Smooth muscle cell (in vitro differentiated cells): Measurements from ENCODE around the gene PIK3R5. TPM values are rescaled to one million over a fixed set of nuclear protein-coding genes. Genes with fewer than 3 reads are reported as not detected.

Source experiments
- DNase-seq: peaks from one replicate; lab custom pipeline; 2025; ENCODE audit not compliant: unreplicated experiment; lab: John Stamatoyannopoulos, UW
- H2AFZ ChIP-seq: fragments of 200-600 bp; sonication (generic); 2 replicates; pipeline ENCODE4 v1.6.0; 2016; ENCODE audit warnings: antibody characterized with exemption, low read depth, mild to moderate bottlenecking
- H3F3A ChIP-seq: fragments of 200-600 bp; sonication (generic); 2 replicates; pipeline ENCODE4 v1.6.0; 2017; ENCODE audit warnings: antibody characterized with exemption, low read depth
- H3K27ac ChIP-seq: fragments of 200-600 bp; sonication (generic); 2 replicates; pipeline ENCODE4 v1.5.1; 2016; ENCODE audit warnings: low read depth, mild to moderate bottlenecking
- H3K27me3 ChIP-seq: fragments of 200-600 bp; sonication (generic); 2 replicates; pipeline ENCODE4 v1.6.1; 2016; ENCODE audit warnings: low read depth, mild to moderate bottlenecking
- H3K36me3 ChIP-seq: fragments of 200-600 bp; sonication (generic); 2 replicates; pipeline ENCODE4 v1.5.1; 2016; ENCODE audit warnings: low read depth
- H3K4me1 ChIP-seq: fragments of 200-600 bp; sonication (generic); 2 replicates; pipeline ENCODE4 v1.5.1; 2016; ENCODE audit warnings: low read depth
- H3K4me2 ChIP-seq: fragments of 200-600 bp; sonication (generic); 2 replicates; pipeline ENCODE4 v1.6.0; 2016; ENCODE audit warnings: mild to moderate bottlenecking
- H3K4me3 ChIP-seq: fragments of 200-600 bp; sonication (generic); 2 replicates; pipeline ENCODE4 v1.5.1; 2016; ENCODE audit warnings: mild to moderate bottlenecking
- H3K79me2 ChIP-seq: fragments of 200-600 bp; sonication (generic); 2 replicates; pipeline ENCODE4 v1.6.0; 2016; ENCODE audit warnings: low read depth, mild to moderate bottlenecking
- H3K9ac ChIP-seq: fragments of 200-600 bp; sonication (generic); 2 replicates; pipeline ENCODE4 v1.6.0; 2016; ENCODE audit warnings: low read depth
- H3K9me3 ChIP-seq: fragments of 200-600 bp; sonication (generic); replicated peaks from 2 replicates; pipeline ENCODE4 v1.5.1; 2016; ENCODE audit warnings: low read depth
- H4K20me1 ChIP-seq: fragments of 200-600 bp; sonication (generic); 2 replicates; pipeline ENCODE4 v1.6.0; 2016; ENCODE audit warnings: low read depth
- CTCF ChIP-seq: fragments of 200-600 bp; sonication (generic); IDR thresholded peaks from 2 replicates; pipeline ENCODE4 v1.5.1; 2017; ENCODE audit warnings: borderline replicate concordance, mild to moderate bottlenecking, antibody characterized with exemption; ENCODE audit not compliant: insufficient read depth, poor library complexity, severe bottlenecking
- WGBS: methylation state at CpG from one replicate; pipeline ENCODE4 v1.1.7; 2016; ENCODE audit warnings: low lambda C conversion rate; 5-methylcytosine and 5-hydroxymethylcytosine counted together
- polyA plus RNA-seq: library from polyadenylated mRNA; unstranded; fragments of >200 nt; fragmentation: Nextera tagmentation; extraction: Ambion mirVana; gene quantifications from 2 replicates; pipeline ENCODE4 v1.2.1, GENCODE V29; 2016
- total RNA-seq: library from RNA; depleted of rRNA; stranded (reverse); fragments of >200 nt; gene quantifications from 2 replicates; pipeline ENCODE4 v1.2.3, GENCODE V29; 2014

The PIK3R5 gene
- total and polyA plus RNA-seq, 2 experiments from 2014 or later: not detected

- Histone ChIP-seq H3K4me3 (no peak overlapping the region), H2AFZ (no peak overlapping the region), H3K27me3 (peaks cover 74% of the 10 kb centered on the region), H3K9me3 (no peaks in the 10 kb centered on the region), H3K4me2 (no peak overlapping the region), H3K36me3 (no peaks in the 10 kb centered on the region), H3K4me1 (no peaks in the 10 kb centered on the region), H3K9ac (no peak overlapping the region), H3K27ac (no peak overlapping the region), H4K20me1 (no peaks in the 10 kb centered on the region), H3K79me2 (no peaks in the 10 kb centered on the region), H3F3A (no peaks in the 10 kb centered on the region)
- no peak for DNase-seq
- TF ChIP-seq CTCF: no peak
Measured at GRCh38 chr17:8967861-8968260, 2.4 kb upstream of the PIK3R5 start.

- Histone ChIP-seq H3K4me2 (no peak overlapping the region), H3K9ac (no peak overlapping the region), H2AFZ (no peak overlapping the region), H3K27me3 (peaks cover 83% of the 10 kb centered on the region), H3K9me3 (no peaks in the 10 kb centered on the region), H3K79me2 (no peaks in the 10 kb centered on the region), H3K27ac (no peak overlapping the region), H3K4me3 (no peak overlapping the region), H3F3A (no peaks in the 10 kb centered on the region), H3K36me3 (no peaks in the 10 kb centered on the region), H4K20me1 (no peaks in the 10 kb centered on the region), H3K4me1 (no peaks in the 10 kb centered on the region)
- DNase-seq: no peak
- TF ChIP-seq CTCF: no peak
- WGBS: 88% methylated on average over 8 of the region's 9 CpGs
Measured at GRCh38 chr17:8966926-8967325, 1.4 kb upstream of the PIK3R5 start.

GRCh38 chr17:8964801-8965393 is 610 bp downstream of the PIK3R5 start:
- H3K79me2 ChIP-seq: no peaks in the 10 kb centered on the region
- H3K9ac ChIP-seq: no peak overlapping the region
- H3K9me3 ChIP-seq: no peaks in the 10 kb centered on the region
- no peak for TF ChIP-seq CTCF
- no peak overlapping the region for H2AFZ ChIP-seq
- no peak overlapping the region for H3K4me2 ChIP-seq
- H3K4me3 ChIP-seq: no peak overlapping the region
- WGBS: 71% methylated on average over 31 of the region's 32 CpGs
- no peak overlapping the region for H3K27ac ChIP-seq
- no peaks in the 10 kb centered on the region for H3K4me1 ChIP-seq
- H3K27me3 ChIP-seq: peaks cover 83% of the 10 kb centered on the region
- H3F3A ChIP-seq: no peaks in the 10 kb centered on the region
- no peaks in the 10 kb centered on the region for H4K20me1 ChIP-seq
- no peaks in the 10 kb centered on the region for H3K36me3 ChIP-seq
- no peak for DNase-seq

GRCh38 chr17:8963647-8964258 is 1.8 kb downstream of the PIK3R5 start:
- no peaks in the 10 kb centered on the region for H3K79me2 ChIP-seq
- no peaks in the 10 kb centered on the region for H4K20me1 ChIP-seq
- no peaks in the 10 kb centered on the region for H3K9me3 ChIP-seq
- H3K9ac ChIP-seq: no peak overlapping the region
- H3K27ac ChIP-seq: no peak overlapping the region
- H3K4me2 ChIP-seq: no peak overlapping the region
- no peak overlapping the region for H3K4me3 ChIP-seq
- no peak overlapping the region for H2AFZ ChIP-seq
- WGBS: 83% methylated on average over 13 of the region's 13 CpGs
- H3K4me1 ChIP-seq: no peaks in the 10 kb centered on the region
- DNase-seq: no peak
- no peak for TF ChIP-seq CTCF
- peaks cover 76% of the 10 kb centered on the region for H3K27me3 ChIP-seq
- H3F3A ChIP-seq: no peaks in the 10 kb centered on the region
- H3K36me3 ChIP-seq: no peaks in the 10 kb centered on the region
